HepG2 (cell line): Measurements from ENCODE around the gene JPT1. TPM values are rescaled to one million over a fixed set of nuclear protein-coding genes. Genes with fewer than 3 reads are reported as not detected.

Source experiments
- ARID4A ChIP-seq: sonication (generic); formaldehyde crosslinking; IDR thresholded peaks from 2 replicates; pipeline ENCODE4 v1.5.0; 2020; ENCODE audit warnings: mild to moderate bottlenecking, missing genetic modification reagents, borderline replicate concordance
- CHD4 ChIP-seq: fragments of 200-600 bp; sonication (generic); IDR thresholded peaks from 2 replicates; pipeline ENCODE4 v1.7.0; 2017; ENCODE audit warnings: mild to moderate bottlenecking, low read length, borderline replicate concordance
- CREB1 ChIP-seq, 2 experiments: fragments of 450-650 bp in 1 of 2; IDR thresholded peaks; 2 replicates each; pipeline ENCODE4 v1.6.1; 2016 to 2017; ENCODE audit warnings: control low read depth in 1 of 2, mild to moderate bottlenecking in 1 of 2, missing compliant biosample characterization in 1 of 2, missing genetic modification characterization in 1 of 2
- GMEB2 ChIP-seq: IDR thresholded peaks from 2 replicates; pipeline ENCODE4 v1.6.1; 2016; ENCODE audit warnings: missing biosample characterization, missing genetic modification reagents, low read depth
- HNF1A ChIP-seq, 2 experiments: sonication (generic) in 1 of 2; formaldehyde crosslinking in 1 of 2; IDR thresholded peaks; 2 replicates each; pipeline versions ENCODE4 v1.4.0 to v1.6.1; 2016 to 2020; ENCODE audit warnings: borderline replicate concordance in 1 of 2, low read depth in 1 of 2, mild to moderate bottlenecking in 1 of 2, missing genetic modification reagents in 1 of 2
- HOXA5 ChIP-seq: sonication (generic); formaldehyde crosslinking; IDR thresholded peaks from 2 replicates; pipeline ENCODE4 v1.4.0; 2020; ENCODE audit warnings: missing genetic modification reagents
- KDM3A ChIP-seq: IDR thresholded peaks from 2 replicates; pipeline ENCODE4 v1.6.1; 2018; ENCODE audit warnings: low read depth, missing compliant biosample characterization
- MED1 ChIP-seq: sonication (generic); formaldehyde crosslinking; IDR thresholded peaks from 2 replicates; pipeline ENCODE4 v1.4.0; 2020; ENCODE audit warnings: missing genetic modification reagents
- MLXIP ChIP-seq: sonication (generic); formaldehyde crosslinking; IDR thresholded peaks from 2 replicates; pipeline ENCODE4 v1.9.0; 2021; ENCODE audit warnings: missing genetic modification reagents, borderline replicate concordance
- NFIC ChIP-seq: IDR thresholded peaks from 2 replicates; pipeline ENCODE4 v1.6.1; 2012; ENCODE audit warnings: mild to moderate bottlenecking, low read length, inconsistent platforms
- PTBP1 ChIP-seq: fragments of 200-400 bp; formaldehyde crosslinking; IDR thresholded peaks from 2 replicates; pipeline ENCODE4 v1.6.1; 2018; ENCODE audit warnings: low read length, low read depth; ENCODE audit not compliant: poor library complexity, severe bottlenecking
- ZFY ChIP-seq: sonication (generic); formaldehyde crosslinking; IDR thresholded peaks from 2 replicates; pipeline ENCODE4 v1.4.0; 2020; ENCODE audit warnings: missing genetic modification reagents
- ZNF761 ChIP-seq: sonication (generic); formaldehyde crosslinking; conservative IDR thresholded peaks from 2 replicates; pipeline ENCODE4 v1.4.0; 2020; ENCODE audit warnings: mild to moderate bottlenecking, missing genetic modification reagents
- ZNF879 ChIP-seq: sonication (generic); formaldehyde crosslinking; IDR thresholded peaks from 2 replicates; pipeline ENCODE4 v1.8.1; 2023; ENCODE audit warnings: missing genetic modification reagents
- polyA plus RNA-seq, 8 experiments: library from polyadenylated mRNA; depleted of rRNA in 3 of 8; stranded (reverse) in 7 of 8; unstranded in 1 of 8; fragments of >200 nt; fragmentation: Illumina TruSeq in 4 of 8; extraction: Trizol in 4 of 8; gene quantifications; 2 replicates each; pipeline versions ENCODE4 v1.2.1 to v1.2.3, GENCODE V29; 2011 to 2016; ENCODE audit warnings: low read depth in 4 of 8, missing spikeins in 1 of 8, mixed read lengths in 1 of 8; ENCODE audit not compliant: insufficient read depth in 1 of 8
- total RNA-seq, 5 experiments: library from RNA; depleted of rRNA; stranded (reverse); fragments of >200 nt; fragmentation: Illumina TruSeq; extraction: Trizol; gene quantifications; 2 replicates each; pipeline ENCODE4 v1.2.3, GENCODE V29; 2016; ENCODE audit warnings: low read depth in 1 of 5
- TF ChIP-seq, protein P1 (sequence below): sonication (generic); formaldehyde crosslinking; IDR thresholded peaks from 2 replicates; pipeline ENCODE4 v1.4.0; 2020; ENCODE audit warnings: missing genetic modification reagents

JPT1 gene
- total and polyA plus RNA-seq, 2 of the 13 experiments (the other 11 are each of a cell fraction or from before 2014, with no cell fraction given) = 43.3 to 256 TPM

- TF ChIP-seq HNF1A (IDR thresholded peaks at IDR 0.05; ENCODE audit: low read depth) (no peak), HNF1A (CRISPR knock-in tag; IDR thresholded peaks at IDR 0.05; ENCODE audit: borderline replicate concordance) (no peak), MED1 (CRISPR knock-in tag) (no peak), GMEB2 (no peak), PTBP1 (no peak), NFIC (no peak), CHD4 (no peak; the same call in 1 of the 2 replicates), ARID4A (peak; percentile 9; the same call in 1 of the 2 replicates), CREB1 (IDR thresholded peaks at IDR 0.05) (no peak), CREB1 (CRISPR knock-in tag; IDR thresholded peaks at IDR 0.05) (peak; percentile 5; the same call in 1 of the 2 replicates), ZFY (CRISPR knock-in tag) (no peak), ZNF879 (CRISPR knock-in tag) (no peak), HOXA5 (CRISPR knock-in tag) (no peak), MLXIP (CRISPR knock-in tag) (no peak), KDM3A (0 out of 2 replicates have a peak, but pooled peaks have one; percentile 17), ZNF761 (CRISPR knock-in tag) (no peak)
- TF ChIP-seq, protein P1, sequence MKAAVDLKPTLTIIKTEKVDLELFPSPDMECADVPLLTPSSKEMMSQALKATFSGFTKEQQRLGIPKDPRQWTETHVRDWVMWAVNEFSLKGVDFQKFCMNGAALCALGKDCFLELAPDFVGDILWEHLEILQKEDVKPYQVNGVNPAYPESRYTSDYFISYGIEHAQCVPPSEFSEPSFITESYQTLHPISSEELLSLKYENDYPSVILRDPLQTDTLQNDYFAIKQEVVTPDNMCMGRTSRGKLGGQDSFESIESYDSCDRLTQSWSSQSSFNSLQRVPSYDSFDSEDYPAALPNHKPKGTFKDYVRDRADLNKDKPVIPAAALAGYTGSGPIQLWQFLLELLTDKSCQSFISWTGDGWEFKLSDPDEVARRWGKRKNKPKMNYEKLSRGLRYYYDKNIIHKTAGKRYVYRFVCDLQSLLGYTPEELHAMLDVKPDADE (CRISPR knock-in tag) = 0 out of 2 replicates have a peak, but pooled peaks have one; percentile 8
Measured at GRCh38 chr17:75087182-75087557, 67.1 kb downstream of the JPT1 start (continued).
